ENCODE measurements around the gene HMG20A. TPM values are rescaled to one million over a fixed set of nuclear protein-coding genes. Genes with fewer than 3 reads are reported as not detected.

The HMG20A gene
- total RNA-seq, 6 experiments from 2014 or later: 14.6 to 21.1 (median 19.5) TPM

GRCh38 chr15:77494073-77494867 is 73.6 kb downstream of the HMG20A start:
- no peaks in the 10 kb centered on the region for H3K27me3 ChIP-seq
- TF ChIP-seq CTCF (IDR thresholded peaks at IDR 0.05) (no peak), POLR2A (IDR thresholded peaks at IDR 0.05) (no peak)
- 62% methylated on average over 2 of the region's 2 CpGs for WGBS (ENCODE audit: insufficient coverage, low coverage, low lambda C conversion rate, missing lambda C conversion rate)
- intact Hi-C loops (cut with DNase I): loop anchor here in 1 of 2 donors (10.0 kb wide), 1 partner anchor 379 kb away; no protein-coding TSS in a partner anchor
- no peaks in the 10 kb centered on the region for H3K36me3 ChIP-seq
- DNase-seq (no peak), ATAC-seq (no peak)
- no peak overlapping the region for H3K27ac ChIP-seq
- no peak overlapping the region for H3K4me3 ChIP-seq
- H3K9me3 ChIP-seq: no peaks in the 10 kb centered on the region
- peaks cover 0 to 4% (median 0%) of the 10 kb centered on the region in 4 donors for H3K4me1 ChIP-seq

- Histone ChIP-seq H3K27me3 (no peaks in the 10 kb centered on the region), H3K36me3 (no peaks in the 10 kb centered on the region), H3K9me3 (no peaks in the 10 kb centered on the region), H3K4me3 (no peak overlapping the region), H3K4me1 (peaks cover 0 to 4% (median 0%) of the 10 kb centered on the region in 4 donors), H3K27ac (no peak overlapping the region)
- ATAC-seq: no peak
- no peak for TF ChIP-seq CTCF (IDR thresholded peaks at IDR 0.05)
- TF ChIP-seq POLR2A (IDR thresholded peaks at IDR 0.05): no peak
- 90% methylated on average over 6 of the region's 7 CpGs for WGBS (ENCODE audit: insufficient coverage, low coverage, low lambda C conversion rate, missing lambda C conversion rate)
- intact Hi-C loops (cut with DNase I): loop anchor here in 1 of 2 donors (10.0 kb wide), 1 partner anchor 380 kb away; no protein-coding TSS in a partner anchor
- DNase-seq: no peak
These were observed 74.3 kb downstream of the HMG20A start for GRCh38 chr15:77494964-77495363.

GRCh38 chr15:77495838-77496596 is 75.3 kb downstream of the HMG20A start:
- TF ChIP-seq CTCF (IDR thresholded peaks at IDR 0.05): no peak
- TF ChIP-seq POLR2A (IDR thresholded peaks at IDR 0.05): no peak
- Histone ChIP-seq H3K27ac (peak overlapping the region in 1 of 3 donors; percentile 18), H3K4me1 (peaks cover 0 to 4% (median 0%) of the 10 kb centered on the region in 4 donors), H3K4me3 (no peak overlapping the region), H3K27me3 (no peaks in the 10 kb centered on the region), H3K36me3 (no peaks in the 10 kb centered on the region), H3K9me3 (no peaks in the 10 kb centered on the region)
- ATAC-seq: peak in 3 of 4 donors; percentile 16 to 56 (median 52)
- WGBS (ENCODE audit: insufficient coverage, low coverage, low lambda C conversion rate, missing lambda C conversion rate): 47% methylated on average over 5 of the region's 10 CpGs
- DNase-seq: peak in 1 of 3 donors; percentile 40
- intact Hi-C loops (cut with DNase I): loop anchor here in 1 of 2 donors (10.0 kb wide), 1 partner anchor 381 kb away; no protein-coding TSS in a partner anchor

GRCh38 chr15:77496715-77497109 is 76.0 kb downstream of the HMG20A start:
- H3K4me3 ChIP-seq: no peak overlapping the region
- H3K27ac ChIP-seq: no peak overlapping the region
- no peaks in the 10 kb centered on the region for H3K9me3 ChIP-seq
- intact Hi-C loops (cut with DNase I): loop anchor here in 1 of 2 donors (10.0 kb wide), 1 partner anchor 382 kb away; no protein-coding TSS in a partner anchor
- no peaks in the 10 kb centered on the region for H3K36me3 ChIP-seq
- H3K4me1 ChIP-seq: peaks cover 0 to 4% (median 0%) of the 10 kb centered on the region in 4 donors
- peak; percentile 95 to 99 (median 96) for ATAC-seq
- DNase-seq: peak; percentile 86 to 88 (median 87)
- TF ChIP-seq POLR2A (IDR thresholded peaks at IDR 0.05): no peak
- peak; percentile 93 to 96 (median 94) for TF ChIP-seq CTCF (IDR thresholded peaks at IDR 0.05)
- WGBS (ENCODE audit: insufficient coverage, low coverage, low lambda C conversion rate, missing lambda C conversion rate): 5% methylated on average over 4 of the region's 16 CpGs
- no peaks in the 10 kb centered on the region for H3K27me3 ChIP-seq
